Lower leg skin (tissue), 4 donors: ENCODE results near the gene CLCN6. TPM values are rescaled to one million over a fixed set of nuclear protein-coding genes. Genes with fewer than 3 reads are reported as not detected.

ENCODE experiments used
- DNase-seq, 2 donors: peaks; one replicate each; pipeline ENCODE4 v3.0.0-alpha.2; 2019; ENCODE audit warnings: low spot score in 2 of 2
- H3K4me3 ChIP-seq: fragments of 200-600 bp; sonication (generic); 2 replicates; pipeline ENCODE4 v1.5.1; 2017; ENCODE audit warnings: mild to moderate bottlenecking, low read depth; ENCODE audit not compliant: poor library complexity, severe bottlenecking
- CTCF ChIP-seq, 3 donors: fragments of 450-650 bp; IDR thresholded peaks; one replicate each; pipeline ENCODE4 v1.5.1; 2016; ENCODE audit warnings: antibody characterized with exemption in 3 of 3, mild to moderate bottlenecking in 3 of 3, moderate library complexity in 2 of 3
- POLR2A ChIP-seq, 2 donors: fragments of 450-650 bp; IDR thresholded peaks; one replicate each; pipeline ENCODE4 v1.6.1; 2016 to 2017; ENCODE audit warnings: antibody characterized with exemption in 2 of 2, mild to moderate bottlenecking in 1 of 2, moderate library complexity in 1 of 2
- WGBS, 2 donors: methylation state at CpG; one replicate each; pipeline ENCODE4 v1.1.5; 2018; 5-methylcytosine and 5-hydroxymethylcytosine counted together
- intact Hi-C: fragments of 100-400 bp; cut with DNase I; formaldehyde crosslinking; loops from one replicate; pipeline ENCODE4 v1.15.0; 2023; ENCODE audit warnings: low total_unique reads
- total RNA-seq, 4 donors: library from RNA; depleted of rRNA; stranded (reverse); fragments of >200 nt; gene quantifications; one replicate each; pipeline ENCODE4 v1.1.0, GENCODE V29; 2016

The CLCN6 gene
- total RNA-seq, 4 donors from 2014 or later: 7.0 to 12.4 (median 10.9) TPM

DNA sequence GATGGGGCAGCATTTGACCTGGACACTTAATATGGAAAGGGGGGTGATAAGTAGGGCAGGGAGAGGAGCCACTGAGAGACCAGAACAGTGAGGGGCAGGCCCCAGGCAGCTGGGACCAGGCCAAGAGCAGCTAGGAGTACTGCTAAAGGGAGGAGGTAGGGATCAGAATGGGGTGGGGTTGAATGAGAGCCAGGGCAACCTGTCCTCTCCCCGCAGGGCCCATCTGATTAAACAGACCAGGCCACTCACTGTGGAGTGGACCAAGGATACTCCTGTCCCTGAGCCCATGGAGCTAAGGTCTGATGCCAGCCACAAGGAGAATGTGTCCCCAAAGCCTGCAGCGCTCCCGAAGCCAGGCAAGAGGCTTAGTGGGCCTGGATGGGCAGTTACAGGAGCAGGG is 41.9 kb upstream of the CLCN6 start:
- intact Hi-C loops: no loop called here
- no peak for DNase-seq
- 83 to 90% methylated on average over 2 to 3 of the region's 3 CpGs for WGBS, 2 donors
- H3K4me3 ChIP-seq: no peak overlapping the region
- no peak for TF ChIP-seq CTCF (IDR thresholded peaks at IDR 0.05)
- no peak for TF ChIP-seq POLR2A (IDR thresholded peaks at IDR 0.05)

DNA sequence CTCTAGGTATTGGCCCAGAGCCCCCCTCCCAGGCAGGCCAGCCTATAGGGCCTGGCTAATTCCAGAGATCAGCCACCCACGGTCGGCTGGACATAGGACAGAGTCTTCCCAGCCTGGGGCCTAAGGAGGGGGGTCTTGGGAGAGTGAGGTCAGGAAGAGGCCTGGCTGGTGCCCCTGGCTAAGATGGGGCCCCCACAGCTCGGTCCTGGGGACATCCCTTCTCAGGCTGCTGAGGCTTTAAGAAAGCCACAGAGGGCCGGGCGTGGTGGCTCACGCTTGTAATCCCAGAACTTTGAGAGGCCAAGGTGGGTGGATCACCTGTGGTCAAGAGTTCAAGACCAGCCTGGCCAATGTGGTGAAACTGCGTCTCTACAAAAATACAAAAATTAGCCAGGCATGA is 41.5 kb upstream of the CLCN6 start:
- no peak overlapping the region for H3K4me3 ChIP-seq
- DNase-seq: no peak
- TF ChIP-seq CTCF (IDR thresholded peaks at IDR 0.05) (no peak), POLR2A (IDR thresholded peaks at IDR 0.05) (no peak)
- WGBS, 2 donors: 86% methylated on average over 7 of the region's 7 CpGs
- intact Hi-C loops: no loop called here

DNA sequence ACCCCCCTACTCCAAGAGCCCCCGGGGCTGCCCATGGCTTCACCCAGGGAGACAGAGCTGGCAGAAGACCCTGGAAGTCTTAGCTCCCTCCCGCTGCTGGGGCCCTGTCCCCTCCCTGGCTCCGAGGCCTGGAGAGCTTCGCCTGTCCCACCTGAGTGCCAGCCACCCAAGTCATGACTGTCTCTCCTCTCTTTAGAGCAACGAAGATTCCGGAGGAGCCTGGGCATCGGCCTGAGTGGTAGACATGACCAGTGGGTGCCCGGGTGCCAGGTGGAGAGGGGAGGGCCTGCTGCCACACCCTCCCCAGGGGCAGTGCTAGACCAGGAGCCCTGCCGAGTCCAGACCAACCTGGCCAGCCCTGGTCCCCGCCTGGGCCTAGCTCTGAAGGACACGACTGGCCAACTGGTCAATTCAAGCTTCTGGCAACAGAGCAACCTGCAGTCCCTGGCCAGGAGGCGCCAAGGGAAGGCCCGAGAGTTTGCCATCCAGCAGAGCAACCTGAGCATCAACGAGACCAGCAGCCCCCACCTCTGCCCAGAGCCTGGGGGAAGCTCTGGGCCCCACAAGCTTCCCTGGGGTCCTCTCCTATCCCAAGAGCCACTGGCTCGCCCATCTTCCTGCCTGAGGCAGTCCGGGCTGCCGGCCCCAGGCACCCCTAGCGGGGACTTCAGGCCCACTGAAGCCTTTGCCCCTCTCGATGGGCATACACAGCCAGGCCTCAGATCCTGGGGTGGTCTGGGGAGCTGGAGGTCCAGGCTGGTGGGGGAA is 40.1 kb upstream of the CLCN6 start:
- intact Hi-C loops: no loop called here
- 81 to 84% methylated on average over 16 to 19 of the region's 19 CpGs for WGBS, 2 donors
- TF ChIP-seq POLR2A (IDR thresholded peaks at IDR 0.05) (no peak), CTCF (IDR thresholded peaks at IDR 0.05) (no peak)
- H3K4me3 ChIP-seq: no peak overlapping the region
- no peak for DNase-seq

GRCh38 chr1:11766429-11766776 is 39.6 kb upstream of the CLCN6 start:
- intact Hi-C loops: no loop called here
- no peak for DNase-seq
- 83 to 86% methylated on average over 12 to 14 of the region's 14 CpGs for WGBS, 2 donors
- no peak overlapping the region for H3K4me3 ChIP-seq
- no peak for TF ChIP-seq POLR2A (IDR thresholded peaks at IDR 0.05)
- no peak for TF ChIP-seq CTCF (IDR thresholded peaks at IDR 0.05)

DNA sequence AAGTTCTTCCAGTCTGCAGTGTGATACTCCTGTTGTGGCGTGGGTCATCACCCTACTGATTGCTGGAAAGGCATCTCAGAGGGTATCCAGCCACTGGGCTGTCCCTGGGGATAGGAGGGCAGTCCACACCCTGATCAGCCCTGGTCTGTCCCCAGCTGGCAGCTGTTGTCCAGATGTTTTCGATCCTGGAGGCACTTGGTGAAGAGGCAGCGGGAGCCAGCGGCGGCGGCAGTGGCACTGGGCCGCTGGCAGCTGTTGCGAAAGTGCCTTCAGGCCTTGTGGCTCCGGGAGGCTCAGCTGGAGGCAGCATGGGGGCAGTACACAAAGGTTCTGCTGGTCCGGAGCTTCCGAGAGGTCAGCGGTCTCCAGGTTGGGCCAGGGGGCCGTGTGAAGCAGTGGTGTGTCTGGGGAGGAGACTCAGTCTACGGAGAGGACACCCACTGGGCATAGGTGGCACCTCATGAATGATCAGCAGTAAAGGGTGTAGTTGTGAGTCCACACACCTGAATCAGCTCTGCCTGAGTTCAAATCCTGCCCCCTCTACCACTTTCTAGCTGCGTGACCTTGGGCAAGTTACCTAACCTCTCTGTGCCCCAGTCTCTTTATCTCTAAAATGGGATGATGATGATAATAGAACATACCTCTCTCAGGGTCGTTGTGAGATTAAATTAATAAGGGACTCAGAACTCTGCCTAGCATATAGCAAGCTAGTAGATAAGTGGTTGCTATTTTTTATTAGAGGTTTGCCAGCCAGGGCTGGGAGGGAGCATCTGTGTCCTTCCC is 37.9 kb upstream of the CLCN6 start:
- TF ChIP-seq POLR2A (IDR thresholded peaks at IDR 0.05) (no peak), CTCF (IDR thresholded peaks at IDR 0.05) (no peak)
- H3K4me3 ChIP-seq: no peak overlapping the region
- DNase-seq: no peak
- intact Hi-C loops: no loop called here
- WGBS, 2 donors: 58 to 69% methylated on average over 16 of the region's 16 CpGs
